WTC11 (cell line): ENCODE data around the gene EDC3. TPM values are rescaled to one million over a fixed set of nuclear protein-coding genes. Genes with fewer than 3 reads are reported as not detected.

Source experiments
- ATAC-seq: fragments of 200-7000 bp; cut with Tn5 transposase; 2 replicates; pipeline ENCODE4 v1.10.0; 2021; ENCODE audit warnings: mild to moderate bottlenecking, moderate library complexity
- CTCF ChIA-PET: fragments of 300-600 bp; sonication (Branson Sonifier 250); formaldehyde crosslinking; loops from one replicate; lab custom pipeline; 2021; ENCODE audit warnings: antibody characterized with exemption; lab: Charles Lee
- POLR2A ChIA-PET: fragments of 350-600 bp; sonication (Branson Sonifier 250); formaldehyde crosslinking; loops from one replicate; lab custom pipeline; 2021; ENCODE audit warnings: antibody characterized with exemption; lab: Charles Lee
- DNase-seq: peaks from one replicate; pipeline ENCODE4 v3.0.0; 2021; ENCODE audit warnings: low spot score
- H3K27ac Mint-ChIP-seq: 2 replicates; pipeline ENCODE4 v1.8.0; 2021; ENCODE audit warnings: mixed read lengths
- H3K27me3 Mint-ChIP-seq: 2 replicates; pipeline ENCODE4 v1.8.0; 2021; ENCODE audit warnings: low read depth, mild to moderate bottlenecking, moderate library complexity, mixed read lengths
- H3K36me3 Mint-ChIP-seq: 2 replicates; pipeline ENCODE4 v1.8.0; 2021; ENCODE audit warnings: mixed read lengths
- H3K4me1 Mint-ChIP-seq: 2 replicates; pipeline ENCODE4 v1.8.0; 2022; ENCODE audit warnings: mixed read lengths
- H3K4me3 Mint-ChIP-seq: 2 replicates; pipeline ENCODE4 v1.8.0; 2021; ENCODE audit warnings: mild to moderate bottlenecking, moderate library complexity, mixed read lengths
- H3K9me3 Mint-ChIP-seq: 2 replicates; pipeline ENCODE4 v1.8.0; 2021; ENCODE audit warnings: mixed read lengths
- ETV6 ChIP-seq: sonication (generic); formaldehyde crosslinking; IDR thresholded peaks from 2 replicates; pipeline ENCODE4 v1.8.1; 2022; ENCODE audit warnings: mild to moderate bottlenecking, missing genetic modification reagents
- NFE2L1 ChIP-seq: sonication (generic); formaldehyde crosslinking; IDR thresholded peaks from 2 replicates; pipeline ENCODE4 v1.8.1; 2023; ENCODE audit warnings: missing genetic modification reagents
- NFYB ChIP-seq: sonication (generic); formaldehyde crosslinking; conservative IDR thresholded peaks from 2 replicates; pipeline ENCODE4 v1.8.0; 2022; ENCODE audit warnings: low read depth, missing genetic modification reagents
- SP1 ChIP-seq: sonication (generic); formaldehyde crosslinking; conservative IDR thresholded peaks from 2 replicates; pipeline ENCODE4 v1.8.1; 2022; ENCODE audit warnings: missing genetic modification reagents
- TEAD4 ChIP-seq: sonication (generic); formaldehyde crosslinking; IDR thresholded peaks from 2 replicates; pipeline ENCODE4 v1.8.0; 2022; ENCODE audit warnings: mild to moderate bottlenecking, missing genetic modification reagents
- ZNF416 ChIP-seq: fragments of 250-450 bp; sonication (Bioruptor Pico); IDR thresholded peaks from 2 replicates; pipeline ENCODE4 v1.9.0; 2021; ENCODE audit warnings: mild to moderate bottlenecking, inconsistent platforms
- ZNF423 ChIP-seq: fragments of 250-450 bp; sonication (Bioruptor Pico); IDR thresholded peaks from 2 replicates; pipeline ENCODE4 v2.1.2; 2022; ENCODE audit warnings: mild to moderate bottlenecking, moderate library complexity
- total RNA-seq: library from RNA; stranded (reverse); gene quantifications from 3 replicates; pipeline ENCODE4 v1.2.3, GENCODE V29; 2021
- TF ChIP-seq, protein P1 (sequence below): sonication (generic); formaldehyde crosslinking; IDR thresholded peaks from 2 replicates; pipeline ENCODE4 v1.8.1; 2022; ENCODE audit warnings: missing genetic modification reagents, borderline replicate concordance
- TF ChIP-seq, protein P2 (sequence below): sonication (generic); formaldehyde crosslinking; IDR thresholded peaks from 2 replicates; pipeline ENCODE4 v1.8.1; 2023; ENCODE audit warnings: mild to moderate bottlenecking, missing genetic modification reagents
- TF ChIP-seq, protein P3 (sequence below): sonication (generic); formaldehyde crosslinking; IDR thresholded peaks from 2 replicates; pipeline ENCODE4 v1.8.1; 2023; ENCODE audit warnings: mild to moderate bottlenecking, missing genetic modification reagents, moderate library complexity
- TF ChIP-seq, protein P4 (sequence below): sonication (generic); formaldehyde crosslinking; IDR thresholded peaks from 2 replicates; pipeline ENCODE4 v1.8.1; 2023; ENCODE audit warnings: mild to moderate bottlenecking, missing genetic modification reagents
- TF ChIP-seq, protein P5 (sequence below): sonication (generic); formaldehyde crosslinking; IDR thresholded peaks from 2 replicates; pipeline ENCODE4 v1.8.1; 2023; ENCODE audit warnings: mild to moderate bottlenecking, missing genetic modification reagents, moderate library complexity
- TF ChIP-seq, protein P6 (sequence below): fragments of 250-450 bp; sonication (Bioruptor Pico); IDR thresholded peaks from 2 replicates; pipeline ENCODE4 v1.8.0; 2021; ENCODE audit warnings: mild to moderate bottlenecking
- TF ChIP-seq, protein P7 (sequence below): sonication (generic); formaldehyde crosslinking; IDR thresholded peaks from 2 replicates; pipeline ENCODE4 v1.8.0; 2022; ENCODE audit warnings: missing genetic modification reagents
- TF ChIP-seq, protein P8 (sequence below): sonication (generic); formaldehyde crosslinking; IDR thresholded peaks from 2 replicates; pipeline ENCODE4 v1.8.0; 2022; ENCODE audit warnings: mild to moderate bottlenecking, missing genetic modification reagents
- TF ChIP-seq, protein P9 (sequence below): fragments of 250-450 bp; sonication (Bioruptor Pico); IDR thresholded peaks from 2 replicates; pipeline ENCODE4 v1.9.0; 2021; ENCODE audit warnings: mild to moderate bottlenecking
- TF ChIP-seq, protein P10 (sequence below): sonication (generic); formaldehyde crosslinking; IDR thresholded peaks from 2 replicates; pipeline ENCODE4 v1.8.0; 2022; ENCODE audit warnings: mild to moderate bottlenecking, missing genetic modification reagents

Gene EDC3
- total RNA-seq, 1 experiment from 2014 or later, result 54.7 TPM

DNA sequence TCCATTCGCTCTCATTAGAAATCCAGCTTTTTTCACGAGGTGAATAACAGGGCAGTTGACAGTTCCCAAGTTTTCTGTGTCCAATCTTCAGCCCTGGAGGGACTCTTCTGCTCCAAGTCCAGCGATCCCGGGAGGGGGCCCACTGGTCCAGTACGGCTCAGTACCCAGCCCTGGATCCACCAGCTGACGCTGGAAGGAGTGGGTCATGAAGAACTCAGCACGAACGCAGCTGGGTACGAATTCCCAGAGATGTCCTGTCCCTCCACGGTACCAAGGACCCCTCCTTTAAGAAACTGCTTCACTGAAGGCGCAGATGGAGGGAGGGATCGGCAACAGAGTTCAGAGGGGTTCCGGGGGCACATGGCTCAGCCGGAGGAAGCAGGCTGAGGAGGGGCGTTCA is 96.7 kb downstream of the EDC3 start (continued):
- TF ChIP-seq, protein P1, sequence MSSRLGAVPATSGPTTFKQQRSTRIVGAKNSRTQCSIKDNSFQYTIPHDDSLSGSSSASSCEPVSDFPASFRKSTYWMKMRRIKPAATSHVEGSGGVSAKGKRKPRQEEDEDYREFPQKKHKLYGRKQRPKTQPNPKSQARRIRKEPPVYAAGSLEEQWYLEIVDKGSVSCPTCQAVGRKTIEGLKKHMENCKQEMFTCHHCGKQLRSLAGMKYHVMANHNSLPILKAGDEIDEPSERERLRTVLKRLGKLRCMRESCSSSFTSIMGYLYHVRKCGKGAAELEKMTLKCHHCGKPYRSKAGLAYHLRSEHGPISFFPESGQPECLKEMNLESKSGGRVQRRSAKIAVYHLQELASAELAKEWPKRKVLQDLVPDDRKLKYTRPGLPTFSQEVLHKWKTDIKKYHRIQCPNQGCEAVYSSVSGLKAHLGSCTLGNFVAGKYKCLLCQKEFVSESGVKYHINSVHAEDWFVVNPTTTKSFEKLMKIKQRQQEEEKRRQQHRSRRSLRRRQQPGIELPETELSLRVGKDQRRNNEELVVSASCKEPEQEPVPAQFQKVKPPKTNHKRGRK (CRISPR knock-in tag), result no peak
- TF ChIP-seq ZNF416 (CRISPR knock-in tag), result no peak

DNA sequence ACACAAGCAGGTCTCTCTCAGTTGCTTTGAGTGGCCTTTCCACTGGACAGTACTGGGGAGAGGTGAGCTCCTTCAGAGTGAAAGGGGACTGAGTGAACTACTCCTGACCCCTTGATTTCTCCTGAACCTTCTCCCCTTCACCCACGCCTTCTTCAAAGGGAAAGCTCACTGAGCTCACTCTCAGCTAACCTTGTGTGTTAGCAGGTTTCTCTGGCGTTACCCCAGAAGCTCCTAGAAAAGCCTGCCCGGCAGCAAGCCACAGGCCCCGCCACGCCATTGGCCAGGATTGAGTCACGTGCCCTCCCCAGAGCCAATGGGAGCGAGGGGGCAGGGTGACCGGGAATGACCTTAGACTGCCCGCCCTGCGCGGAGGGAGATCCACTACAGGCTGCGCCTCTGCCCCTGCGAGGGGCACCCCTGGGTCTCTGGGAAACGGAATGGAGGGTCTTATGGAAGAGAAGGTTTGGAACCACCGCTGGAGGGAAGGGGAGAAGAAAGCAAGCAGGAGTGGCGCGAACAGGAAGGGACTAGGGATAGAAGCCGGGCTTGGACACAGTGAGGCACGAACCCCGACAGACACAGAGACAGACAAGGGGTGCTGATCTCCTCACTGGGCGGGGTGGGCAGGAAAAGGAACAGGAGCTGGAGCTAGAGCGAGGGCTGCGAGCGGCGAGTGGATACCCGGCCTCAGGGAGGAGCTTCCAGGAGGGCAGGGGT is 97.5 kb downstream of the EDC3 start:
- Mint-ChIP-seq H3K4me1 (peaks cover 14% of the 10 kb centered on the region), H3K36me3 (peaks cover 24% of the 10 kb centered on the region), H3K9me3 (no peaks in the 10 kb centered on the region), H3K27me3 (no peaks in the 10 kb centered on the region), H3K27ac (peak overlapping the region; percentile 99), H3K4me3 (peak overlapping the region; percentile 79)
- DNase-seq, result peak; percentile 91
- peak; percentile 91 for ATAC-seq
- ChIA-PET POLR2A (interaction anchor here (0.6 to 1.5 kb wide), 5 partner anchors 14 to 162 kb away, joined by 3 to 10 read pairs (median 3); partner anchors contain the start of gene ARID3B), CTCF (interaction anchor here (0.6 to 2.4 kb wide), 12 partner anchors 10 to 224 kb away, joined by 3 to 11 read pairs (median 4); no protein-coding TSS in a partner anchor)
- TF ChIP-seq, protein P2, sequence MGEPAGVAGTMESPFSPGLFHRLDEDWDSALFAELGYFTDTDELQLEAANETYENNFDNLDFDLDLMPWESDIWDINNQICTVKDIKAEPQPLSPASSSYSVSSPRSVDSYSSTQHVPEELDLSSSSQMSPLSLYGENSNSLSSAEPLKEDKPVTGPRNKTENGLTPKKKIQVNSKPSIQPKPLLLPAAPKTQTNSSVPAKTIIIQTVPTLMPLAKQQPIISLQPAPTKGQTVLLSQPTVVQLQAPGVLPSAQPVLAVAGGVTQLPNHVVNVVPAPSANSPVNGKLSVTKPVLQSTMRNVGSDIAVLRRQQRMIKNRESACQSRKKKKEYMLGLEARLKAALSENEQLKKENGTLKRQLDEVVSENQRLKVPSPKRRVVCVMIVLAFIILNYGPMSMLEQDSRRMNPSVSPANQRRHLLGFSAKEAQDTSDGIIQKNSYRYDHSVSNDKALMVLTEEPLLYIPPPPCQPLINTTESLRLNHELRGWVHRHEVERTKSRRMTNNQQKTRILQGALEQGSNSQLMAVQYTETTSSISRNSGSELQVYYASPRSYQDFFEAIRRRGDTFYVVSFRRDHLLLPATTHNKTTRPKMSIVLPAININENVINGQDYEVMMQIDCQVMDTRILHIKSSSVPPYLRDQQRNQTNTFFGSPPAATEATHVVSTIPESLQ (CRISPR knock-in tag), result no peak
- TF ChIP-seq, protein P3, sequence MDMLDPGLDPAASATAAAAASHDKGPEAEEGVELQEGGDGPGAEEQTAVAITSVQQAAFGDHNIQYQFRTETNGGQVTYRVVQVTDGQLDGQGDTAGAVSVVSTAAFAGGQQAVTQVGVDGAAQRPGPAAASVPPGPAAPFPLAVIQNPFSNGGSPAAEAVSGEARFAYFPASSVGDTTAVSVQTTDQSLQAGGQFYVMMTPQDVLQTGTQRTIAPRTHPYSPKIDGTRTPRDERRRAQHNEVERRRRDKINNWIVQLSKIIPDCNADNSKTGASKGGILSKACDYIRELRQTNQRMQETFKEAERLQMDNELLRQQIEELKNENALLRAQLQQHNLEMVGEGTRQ (CRISPR knock-in tag), result peak; percentile 99
- TF ChIP-seq TEAD4 (CRISPR knock-in tag) (no peak), SP1 (peak; percentile 30; the same call in 1 of the 2 replicates), ETV6 (peak; percentile 58; the same call in 1 of the 2 replicates), NFYB (CRISPR knock-in tag) (peak; percentile 99), ZNF416 (CRISPR knock-in tag) (0 out of 2 replicates have a peak, but pooled peaks have one; percentile 9), NFE2L1 (CRISPR knock-in tag) (no peak), ZNF423 (CRISPR knock-in tag) (peak; percentile 28; the same call in 1 of the 2 replicates)
- TF ChIP-seq, protein P4, sequence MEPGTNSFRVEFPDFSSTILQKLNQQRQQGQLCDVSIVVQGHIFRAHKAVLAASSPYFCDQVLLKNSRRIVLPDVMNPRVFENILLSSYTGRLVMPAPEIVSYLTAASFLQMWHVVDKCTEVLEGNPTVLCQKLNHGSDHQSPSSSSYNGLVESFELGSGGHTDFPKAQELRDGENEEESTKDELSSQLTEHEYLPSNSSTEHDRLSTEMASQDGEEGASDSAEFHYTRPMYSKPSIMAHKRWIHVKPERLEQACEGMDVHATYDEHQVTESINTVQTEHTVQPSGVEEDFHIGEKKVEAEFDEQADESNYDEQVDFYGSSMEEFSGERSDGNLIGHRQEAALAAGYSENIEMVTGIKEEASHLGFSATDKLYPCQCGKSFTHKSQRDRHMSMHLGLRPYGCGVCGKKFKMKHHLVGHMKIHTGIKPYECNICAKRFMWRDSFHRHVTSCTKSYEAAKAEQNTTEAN (CRISPR knock-in tag), result no peak
- TF ChIP-seq, protein P5, sequence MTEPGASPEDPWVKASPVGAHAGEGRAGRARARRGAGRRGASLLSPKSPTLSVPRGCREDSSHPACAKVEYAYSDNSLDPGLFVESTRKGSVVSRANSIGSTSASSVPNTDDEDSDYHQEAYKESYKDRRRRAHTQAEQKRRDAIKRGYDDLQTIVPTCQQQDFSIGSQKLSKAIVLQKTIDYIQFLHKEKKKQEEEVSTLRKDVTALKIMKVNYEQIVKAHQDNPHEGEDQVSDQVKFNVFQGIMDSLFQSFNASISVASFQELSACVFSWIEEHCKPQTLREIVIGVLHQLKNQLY (CRISPR knock-in tag), result no peak
- TF ChIP-seq, protein P6, sequence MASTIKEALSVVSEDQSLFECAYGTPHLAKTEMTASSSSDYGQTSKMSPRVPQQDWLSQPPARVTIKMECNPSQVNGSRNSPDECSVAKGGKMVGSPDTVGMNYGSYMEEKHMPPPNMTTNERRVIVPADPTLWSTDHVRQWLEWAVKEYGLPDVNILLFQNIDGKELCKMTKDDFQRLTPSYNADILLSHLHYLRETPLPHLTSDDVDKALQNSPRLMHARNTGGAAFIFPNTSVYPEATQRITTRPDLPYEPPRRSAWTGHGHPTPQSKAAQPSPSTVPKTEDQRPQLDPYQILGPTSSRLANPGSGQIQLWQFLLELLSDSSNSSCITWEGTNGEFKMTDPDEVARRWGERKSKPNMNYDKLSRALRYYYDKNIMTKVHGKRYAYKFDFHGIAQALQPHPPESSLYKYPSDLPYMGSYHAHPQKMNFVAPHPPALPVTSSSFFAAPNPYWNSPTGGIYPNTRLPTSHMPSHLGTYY, result no peak
- TF ChIP-seq, protein P7, sequence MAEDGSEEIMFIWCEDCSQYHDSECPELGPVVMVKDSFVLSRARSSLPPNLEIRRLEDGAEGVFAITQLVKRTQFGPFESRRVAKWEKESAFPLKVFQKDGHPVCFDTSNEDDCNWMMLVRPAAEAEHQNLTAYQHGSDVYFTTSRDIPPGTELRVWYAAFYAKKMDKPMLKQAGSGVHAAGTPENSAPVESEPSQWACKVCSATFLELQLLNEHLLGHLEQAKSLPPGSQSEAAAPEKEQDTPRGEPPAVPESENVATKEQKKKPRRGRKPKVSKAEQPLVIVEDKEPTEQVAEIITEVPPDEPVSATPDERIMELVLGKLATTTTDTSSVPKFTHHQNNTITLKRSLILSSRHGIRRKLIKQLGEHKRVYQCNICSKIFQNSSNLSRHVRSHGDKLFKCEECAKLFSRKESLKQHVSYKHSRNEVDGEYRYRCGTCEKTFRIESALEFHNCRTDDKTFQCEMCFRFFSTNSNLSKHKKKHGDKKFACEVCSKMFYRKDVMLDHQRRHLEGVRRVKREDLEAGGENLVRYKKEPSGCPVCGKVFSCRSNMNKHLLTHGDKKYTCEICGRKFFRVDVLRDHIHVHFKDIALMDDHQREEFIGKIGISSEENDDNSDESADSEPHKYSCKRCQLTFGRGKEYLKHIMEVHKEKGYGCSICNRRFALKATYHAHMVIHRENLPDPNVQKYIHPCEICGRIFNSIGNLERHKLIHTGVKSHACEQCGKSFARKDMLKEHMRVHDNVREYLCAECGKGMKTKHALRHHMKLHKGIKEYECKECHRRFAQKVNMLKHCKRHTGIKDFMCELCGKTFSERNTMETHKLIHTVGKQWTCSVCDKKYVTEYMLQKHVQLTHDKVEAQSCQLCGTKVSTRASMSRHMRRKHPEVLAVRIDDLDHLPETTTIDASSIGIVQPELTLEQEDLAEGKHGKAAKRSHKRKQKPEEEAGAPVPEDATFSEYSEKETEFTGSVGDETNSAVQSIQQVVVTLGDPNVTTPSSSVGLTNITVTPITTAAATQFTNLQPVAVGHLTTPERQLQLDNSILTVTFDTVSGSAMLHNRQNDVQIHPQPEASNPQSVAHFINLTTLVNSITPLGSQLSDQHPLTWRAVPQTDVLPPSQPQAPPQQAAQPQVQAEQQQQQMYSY, result peak; percentile 70
- TF ChIP-seq, protein P8, sequence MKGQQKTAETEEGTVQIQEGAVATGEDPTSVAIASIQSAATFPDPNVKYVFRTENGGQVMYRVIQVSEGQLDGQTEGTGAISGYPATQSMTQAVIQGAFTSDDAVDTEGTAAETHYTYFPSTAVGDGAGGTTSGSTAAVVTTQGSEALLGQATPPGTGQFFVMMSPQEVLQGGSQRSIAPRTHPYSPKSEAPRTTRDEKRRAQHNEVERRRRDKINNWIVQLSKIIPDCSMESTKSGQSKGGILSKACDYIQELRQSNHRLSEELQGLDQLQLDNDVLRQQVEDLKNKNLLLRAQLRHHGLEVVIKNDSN (CRISPR knock-in tag), result peak; percentile 99
- TF ChIP-seq, protein P9, sequence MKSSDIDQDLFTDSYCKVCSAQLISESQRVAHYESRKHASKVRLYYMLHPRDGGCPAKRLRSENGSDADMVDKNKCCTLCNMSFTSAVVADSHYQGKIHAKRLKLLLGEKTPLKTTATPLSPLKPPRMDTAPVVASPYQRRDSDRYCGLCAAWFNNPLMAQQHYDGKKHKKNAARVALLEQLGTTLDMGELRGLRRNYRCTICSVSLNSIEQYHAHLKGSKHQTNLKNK, result peak; percentile 4; the same call in 1 of the 2 replicates
- TF ChIP-seq, protein P10, sequence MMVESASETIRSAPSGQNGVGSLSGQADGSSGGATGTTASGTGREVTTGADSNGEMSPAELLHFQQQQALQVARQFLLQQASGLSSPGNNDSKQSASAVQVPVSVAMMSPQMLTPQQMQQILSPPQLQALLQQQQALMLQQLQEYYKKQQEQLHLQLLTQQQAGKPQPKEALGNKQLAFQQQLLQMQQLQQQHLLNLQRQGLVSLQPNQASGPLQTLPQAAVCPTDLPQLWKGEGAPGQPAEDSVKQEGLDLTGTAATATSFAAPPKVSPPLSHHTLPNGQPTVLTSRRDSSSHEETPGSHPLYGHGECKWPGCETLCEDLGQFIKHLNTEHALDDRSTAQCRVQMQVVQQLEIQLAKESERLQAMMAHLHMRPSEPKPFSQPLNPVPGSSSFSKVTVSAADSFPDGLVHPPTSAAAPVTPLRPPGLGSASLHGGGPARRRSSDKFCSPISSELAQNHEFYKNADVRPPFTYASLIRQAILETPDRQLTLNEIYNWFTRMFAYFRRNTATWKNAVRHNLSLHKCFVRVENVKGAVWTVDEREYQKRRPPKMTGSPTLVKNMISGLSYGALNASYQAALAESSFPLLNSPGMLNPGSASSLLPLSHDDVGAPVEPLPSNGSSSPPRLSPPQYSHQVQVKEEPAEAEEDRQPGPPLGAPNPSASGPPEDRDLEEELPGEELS (CRISPR knock-in tag), result peak; percentile 42; the same call in 1 of the 2 replicates
